HG03135 (cell line): ENCODE measurements around the gene GART.

ENCODE experiments used
- ATAC-seq: cut with Tn5 transposase; IDR thresholded peaks from one replicate; pipeline ENCODE4 v1.9.1; 2021; ENCODE audit warnings: mild to moderate bottlenecking, moderate library complexity; ENCODE audit not compliant: unreplicated experiment

GART gene

GRCh38 chr21:33554236-33554981 is 12.5 kb upstream of the GART start:
- ATAC-seq, result no peak

GRCh38 chr21:33552999-33553598 is 11.2 kb upstream of the GART start:
- no peak for ATAC-seq

- no peak for ATAC-seq
These were observed 10.4 kb upstream of the GART start for GRCh38 chr21:33552093-33552998.

GRCh38 chr21:33551664-33552063 is 9.7 kb upstream of the GART start:
- ATAC-seq, result no peak

GRCh38 chr21:33550772-33551660 is 9.1 kb upstream of the GART start:
- ATAC-seq, result no peak

GRCh38 chr21:33549848-33550771 is 8.2 kb upstream of the GART start:
- ATAC-seq, result no peak

GRCh38 chr21:33546086-33546485 is 4.2 kb upstream of the GART start:
- ATAC-seq, result no peak

GRCh38 chr21:33544451-33545195 is 2.7 kb upstream of the GART start:
- ATAC-seq, result no peak

GRCh38 chr21:33543505-33544129 is 1.7 kb upstream of the GART start:
- no peak for ATAC-seq

GRCh38 chr21:33542640-33543504 is 955 bp upstream of the GART start, which contains the start of gene SON:
SON (plus strand) TSS chr21:33543038; CDS start chr21:33543093, 55 bp downstream.
- ATAC-seq, result peak; percentile 90

GRCh38 chr21:33541105-33541711 is 709 bp downstream of the GART start:
- ATAC-seq, result no peak

GRCh38 chr21:33540711-33541104 is 1.2 kb downstream of the GART start:
- ATAC-seq, result no peak

- ATAC-seq, result no peak
These were observed 2.3 kb downstream of the GART start for GRCh38 chr21:33539616-33540015.

- no peak for ATAC-seq
These were observed 4.7 kb downstream of the GART start for GRCh38 chr21:33537212-33537611.

- no peak for ATAC-seq
These were observed 10.9 kb downstream of the GART start for GRCh38 chr21:33531007-33531406.

- ATAC-seq, result no peak
These were observed 19.0 kb downstream of the GART start for GRCh38 chr21:33522953-33523349.
